Stimulated activated memory B cell treated with anti-CD40 and anti-IgM and Interleukin-4, amounts not matched to agents 10 μg/mL and 1 μg/mL and 100 μg/mL, for 72 hours (primary cell): ENCODE measurements around the gene C6orf132.

Experiments used
- ATAC-seq: fragments of 150-1000 bp; cut with Tn5 transposase; 2 replicates; pipeline ENCODE4 v1.10.0; 2021
- H3K27ac Mint-ChIP-seq: one replicate; pipeline ENCODE4 v1.8.0; 2022; ENCODE audit warnings: mild to moderate bottlenecking, mixed read lengths
- H3K27me3 Mint-ChIP-seq: one replicate; pipeline ENCODE4 v1.8.0; 2022; ENCODE audit warnings: mixed read lengths
- H3K36me3 Mint-ChIP-seq: one replicate; pipeline ENCODE4 v1.8.0; 2022; ENCODE audit warnings: mixed read lengths
- H3K4me1 Mint-ChIP-seq: one replicate; pipeline ENCODE4 v1.8.0; 2022; ENCODE audit warnings: mixed read lengths
- H3K4me3 Mint-ChIP-seq: one replicate; pipeline ENCODE4 v1.8.0; 2022; ENCODE audit warnings: mild to moderate bottlenecking, moderate library complexity, mixed read lengths
- H3K9me3 Mint-ChIP-seq: one replicate; pipeline ENCODE4 v1.8.0; 2022; ENCODE audit warnings: mixed read lengths

C6orf132 gene

DNA sequence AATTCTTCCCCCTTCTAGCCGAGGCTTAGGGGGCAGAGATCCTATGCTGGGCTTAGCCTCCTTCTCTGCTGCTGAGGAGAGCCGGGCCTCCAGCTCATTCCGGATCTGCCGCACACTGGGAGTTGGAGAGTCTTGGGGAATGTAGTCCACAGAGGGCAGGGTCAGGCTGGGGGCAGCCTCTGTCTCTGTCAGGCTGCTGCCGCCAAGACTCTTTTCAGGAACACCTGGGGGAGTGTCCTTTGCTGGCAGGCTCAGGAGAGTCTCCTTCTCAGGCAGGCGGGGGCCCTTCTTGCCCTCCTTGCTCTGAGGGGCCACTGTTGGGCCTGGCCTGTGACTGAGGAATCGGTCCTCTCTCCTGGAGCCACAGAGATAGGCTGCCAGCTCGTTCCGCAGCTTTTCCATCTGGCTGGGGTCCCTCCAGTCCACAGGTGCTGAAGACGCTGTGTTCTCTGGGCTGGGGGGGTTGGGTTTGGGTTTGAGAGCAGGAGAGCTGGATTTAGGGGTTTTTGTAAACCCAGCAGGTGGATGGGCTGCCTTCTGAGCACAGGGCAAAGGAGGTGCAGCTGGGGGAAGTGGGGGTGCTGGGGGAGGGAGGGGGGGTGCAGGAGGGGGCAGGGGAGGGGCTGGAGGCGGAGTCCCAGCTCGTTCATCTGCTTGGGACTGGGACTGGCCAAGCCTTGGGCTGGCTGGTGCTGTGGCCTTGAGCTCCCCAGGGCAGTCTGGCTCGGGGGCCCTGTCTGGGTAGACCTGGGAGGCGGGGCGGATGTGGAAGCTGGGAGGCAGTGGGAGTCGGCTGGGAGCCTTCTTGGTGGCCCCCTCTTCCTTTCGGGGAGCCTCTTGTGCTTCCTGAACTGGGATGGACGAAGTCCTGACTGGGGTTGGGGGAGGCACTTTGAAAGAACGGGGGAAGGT is 36.1 kb downstream of the C6orf132 start:
- no peak overlapping the region for H3K4me3 Mint-ChIP-seq
- H3K9me3 Mint-ChIP-seq = no peaks in the 10 kb centered on the region
- H3K4me1 Mint-ChIP-seq = peaks cover 6% of the 10 kb centered on the region
- H3K27ac Mint-ChIP-seq = no peak overlapping the region
- no peaks in the 10 kb centered on the region for H3K36me3 Mint-ChIP-seq
- no peak for ATAC-seq
- peaks cover 40% of the 10 kb centered on the region for H3K27me3 Mint-ChIP-seq

DNA sequence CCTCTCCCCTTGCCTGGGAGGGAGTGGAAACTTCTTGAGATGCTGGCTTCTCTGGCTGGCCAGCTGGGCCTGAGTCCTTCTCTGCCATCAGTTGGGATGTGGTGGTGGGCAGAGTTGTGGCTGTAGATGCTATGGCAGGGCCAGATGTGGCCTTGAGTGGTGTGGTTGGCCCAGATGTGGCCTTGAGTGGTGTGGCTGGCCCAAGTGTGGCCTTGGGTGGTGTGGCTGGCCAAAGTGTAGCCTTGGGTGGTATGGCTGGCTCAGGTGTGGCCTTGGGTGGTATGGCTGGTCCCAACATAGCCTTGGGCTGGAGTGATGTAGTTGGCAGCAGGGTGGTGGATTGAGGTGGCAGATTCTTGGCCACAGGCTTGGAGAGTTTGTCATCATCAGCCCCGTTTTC is 36.7 kb downstream of the C6orf132 start:
- Mint-ChIP-seq H3K4me1 (peaks cover 6% of the 10 kb centered on the region), H3K27ac (no peak overlapping the region), H3K36me3 (no peaks in the 10 kb centered on the region), H3K4me3 (no peak overlapping the region), H3K9me3 (no peaks in the 10 kb centered on the region), H3K27me3 (peaks cover 40% of the 10 kb centered on the region)
- ATAC-seq = no peak

DNA sequence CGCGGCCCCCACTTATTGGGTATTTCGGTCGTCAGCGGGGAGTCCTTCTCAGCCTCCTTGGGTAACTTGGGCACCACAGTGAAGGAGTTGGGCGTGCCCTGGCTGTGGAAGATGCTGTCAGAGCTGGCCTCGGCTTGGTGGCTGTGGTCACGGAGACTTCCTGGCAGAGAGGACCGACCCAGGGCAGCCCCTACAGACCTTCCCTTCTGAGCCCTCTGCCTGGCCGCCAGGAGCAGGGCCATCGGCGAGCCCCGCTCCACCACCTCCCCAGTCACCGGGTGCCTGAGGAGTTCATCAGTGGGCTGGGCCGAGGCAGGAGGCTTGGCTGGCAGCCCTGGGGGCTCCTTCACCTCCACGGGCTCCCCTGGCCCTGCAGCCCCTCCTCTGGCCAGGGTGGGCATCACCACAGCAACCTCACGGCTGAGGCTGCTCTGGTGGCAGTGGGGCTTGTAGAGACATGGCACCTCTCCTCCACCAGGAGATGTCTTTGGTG is 37.2 kb downstream of the C6orf132 start:
- Mint-ChIP-seq H3K27ac (no peak overlapping the region), H3K4me3 (no peak overlapping the region), H3K4me1 (peaks cover 6% of the 10 kb centered on the region), H3K9me3 (no peaks in the 10 kb centered on the region), H3K27me3 (peaks cover 40% of the 10 kb centered on the region), H3K36me3 (no peaks in the 10 kb centered on the region)
- no peak for ATAC-seq

DNA sequence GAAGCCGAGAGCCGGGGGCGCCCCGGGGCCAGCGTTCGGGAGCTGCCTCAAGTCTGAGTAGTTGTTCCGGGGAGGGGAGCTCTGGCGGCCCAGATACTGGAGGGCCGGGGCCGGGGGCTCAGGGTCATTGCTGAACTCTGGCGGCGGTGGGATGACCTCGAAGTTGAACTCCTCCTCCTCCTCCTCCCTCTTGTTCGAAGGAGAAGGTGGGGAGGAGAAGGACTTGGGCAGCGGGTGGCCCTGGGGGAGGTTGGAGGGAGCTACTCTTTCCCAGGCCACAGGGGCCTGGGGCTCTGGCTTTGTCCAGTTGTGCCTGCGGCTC is 37.7 kb downstream of the C6orf132 start:
- no peak overlapping the region for H3K4me3 Mint-ChIP-seq
- H3K27ac Mint-ChIP-seq = no peak overlapping the region
- H3K9me3 Mint-ChIP-seq = no peaks in the 10 kb centered on the region
- no peaks in the 10 kb centered on the region for H3K36me3 Mint-ChIP-seq
- H3K4me1 Mint-ChIP-seq = peaks cover 6% of the 10 kb centered on the region
- peaks cover 40% of the 10 kb centered on the region for H3K27me3 Mint-ChIP-seq
- no peak for ATAC-seq

DNA sequence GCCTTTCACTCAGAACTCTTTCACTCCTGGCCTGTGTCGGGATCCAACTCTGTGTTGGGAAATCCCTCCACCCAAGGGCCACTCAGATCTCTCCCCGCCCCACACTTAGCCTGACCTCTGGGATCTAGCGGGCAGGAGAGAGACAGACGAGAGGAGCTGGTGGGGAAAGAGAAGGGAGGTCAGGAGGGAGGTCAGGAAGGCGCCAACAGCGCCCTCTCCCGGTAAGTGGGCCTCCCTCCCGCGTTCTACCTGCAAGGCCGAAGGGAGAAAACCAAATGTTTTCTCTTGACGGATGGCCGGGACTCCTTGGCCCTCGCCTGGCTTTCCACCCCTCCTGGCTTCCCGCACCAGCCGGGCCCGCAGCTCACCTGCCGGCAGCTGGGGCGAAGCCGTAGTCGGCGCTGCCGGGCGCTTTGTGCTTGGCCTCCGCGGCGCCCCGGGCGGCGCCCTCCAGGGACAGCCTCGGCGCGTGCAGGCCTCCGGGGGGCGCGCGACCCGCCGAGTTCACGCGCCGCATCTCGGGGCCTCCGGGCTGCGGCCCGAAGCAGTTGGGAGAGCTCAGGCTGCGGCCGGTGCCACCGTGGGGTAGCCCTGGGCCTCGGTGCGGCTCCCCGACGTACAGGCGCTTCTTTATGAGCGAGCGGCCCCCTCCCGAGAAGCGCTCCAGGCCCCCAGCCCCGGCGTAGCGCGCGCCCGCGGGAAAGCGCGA is 38.2 kb downstream of the C6orf132 start:
- no peaks in the 10 kb centered on the region for H3K36me3 Mint-ChIP-seq
- peak overlapping the region; percentile 54 for H3K4me3 Mint-ChIP-seq

DNA sequence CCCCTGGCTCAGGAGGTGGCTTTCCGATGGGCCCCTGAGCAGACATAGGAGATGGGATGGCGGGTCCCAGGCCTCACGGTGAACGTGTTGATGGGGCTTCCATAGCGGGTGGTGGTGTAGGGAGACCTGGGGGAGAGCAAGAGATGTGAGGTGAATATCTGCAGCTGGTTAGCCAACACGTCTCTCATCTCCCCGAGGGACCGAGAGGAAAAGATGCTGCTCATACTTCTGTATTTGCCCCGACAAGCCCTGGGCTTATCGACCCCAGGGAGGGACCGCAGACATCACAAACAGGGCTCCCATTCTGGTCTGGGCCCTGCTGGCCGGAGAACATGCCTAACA is 38.7 kb downstream of the C6orf132 start:
- no peak for ATAC-seq
- Mint-ChIP-seq H3K9me3 (no peaks in the 10 kb centered on the region), H3K27me3 (peaks cover 40% of the 10 kb centered on the region), H3K4me3 (peak overlapping the region; percentile 54), H3K36me3 (no peaks in the 10 kb centered on the region), H3K27ac (no peak overlapping the region), H3K4me1 (peaks cover 6% of the 10 kb centered on the region)

More for the DNA sequence above, 38.2 kb downstream of the C6orf132 start:
- H3K4me1 Mint-ChIP-seq = peaks cover 6% of the 10 kb centered on the region
- H3K27me3 Mint-ChIP-seq = peaks cover 40% of the 10 kb centered on the region
- ATAC-seq = peak; percentile 76
- no peaks in the 10 kb centered on the region for H3K9me3 Mint-ChIP-seq
- no peak overlapping the region for H3K27ac Mint-ChIP-seq

DNA sequence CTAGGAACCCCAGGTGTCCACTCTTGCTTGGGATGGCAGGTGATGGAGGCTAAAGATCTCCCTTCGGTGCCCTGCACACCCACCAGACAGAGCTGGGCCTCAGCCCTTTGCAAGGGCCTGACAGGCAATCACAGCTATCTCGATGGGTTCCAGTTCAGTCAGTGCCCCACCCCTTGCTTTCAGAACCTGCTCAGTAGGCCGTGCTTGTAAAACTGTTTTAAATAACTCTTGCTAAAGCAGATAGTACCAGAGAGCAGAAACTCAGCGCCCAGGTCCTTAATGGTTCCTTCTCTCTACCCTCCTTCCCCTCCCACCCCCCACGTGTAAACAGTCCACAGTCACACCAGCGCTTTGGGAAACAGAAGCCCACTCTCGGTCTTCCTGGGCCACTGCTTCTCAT is 39.2 kb downstream of the C6orf132 start:
- no peak for ATAC-seq
- H3K4me1 Mint-ChIP-seq = peaks cover 6% of the 10 kb centered on the region
- peak overlapping the region; percentile 54 for H3K4me3 Mint-ChIP-seq
- H3K27me3 Mint-ChIP-seq = peaks cover 40% of the 10 kb centered on the region
- no peaks in the 10 kb centered on the region for H3K9me3 Mint-ChIP-seq
- no peak overlapping the region for H3K27ac Mint-ChIP-seq
- no peaks in the 10 kb centered on the region for H3K36me3 Mint-ChIP-seq

DNA sequence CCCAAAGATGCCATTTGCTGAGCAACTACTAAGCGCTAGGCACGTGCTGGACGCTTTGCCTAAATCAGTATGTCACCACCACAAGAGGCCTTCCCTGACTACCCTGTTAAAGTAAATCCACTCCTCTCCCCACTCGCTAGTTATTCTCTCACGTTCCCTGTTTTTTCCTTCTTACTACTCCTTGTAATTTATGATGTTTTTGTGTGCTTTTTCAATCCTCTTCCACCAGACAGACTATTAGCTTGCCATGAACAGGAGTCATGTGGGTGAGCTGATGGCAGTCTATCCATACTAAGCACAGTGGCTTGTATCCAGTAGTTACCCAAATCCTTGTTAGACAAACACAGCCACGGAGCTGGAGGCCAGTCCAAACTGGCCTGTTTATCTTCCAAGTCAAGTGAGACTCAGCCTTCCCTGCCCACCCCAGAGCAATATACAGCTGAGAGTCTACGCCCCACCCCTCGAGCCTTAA is 41.2 kb downstream of the C6orf132 start:
- ATAC-seq = no peak
- H3K27ac Mint-ChIP-seq = no peak overlapping the region
- peaks cover 30% of the 10 kb centered on the region for H3K27me3 Mint-ChIP-seq
- H3K9me3 Mint-ChIP-seq = no peaks in the 10 kb centered on the region
- no peak overlapping the region for H3K4me3 Mint-ChIP-seq
- no peaks in the 10 kb centered on the region for H3K36me3 Mint-ChIP-seq
- H3K4me1 Mint-ChIP-seq = peaks cover 6% of the 10 kb centered on the region

DNA sequence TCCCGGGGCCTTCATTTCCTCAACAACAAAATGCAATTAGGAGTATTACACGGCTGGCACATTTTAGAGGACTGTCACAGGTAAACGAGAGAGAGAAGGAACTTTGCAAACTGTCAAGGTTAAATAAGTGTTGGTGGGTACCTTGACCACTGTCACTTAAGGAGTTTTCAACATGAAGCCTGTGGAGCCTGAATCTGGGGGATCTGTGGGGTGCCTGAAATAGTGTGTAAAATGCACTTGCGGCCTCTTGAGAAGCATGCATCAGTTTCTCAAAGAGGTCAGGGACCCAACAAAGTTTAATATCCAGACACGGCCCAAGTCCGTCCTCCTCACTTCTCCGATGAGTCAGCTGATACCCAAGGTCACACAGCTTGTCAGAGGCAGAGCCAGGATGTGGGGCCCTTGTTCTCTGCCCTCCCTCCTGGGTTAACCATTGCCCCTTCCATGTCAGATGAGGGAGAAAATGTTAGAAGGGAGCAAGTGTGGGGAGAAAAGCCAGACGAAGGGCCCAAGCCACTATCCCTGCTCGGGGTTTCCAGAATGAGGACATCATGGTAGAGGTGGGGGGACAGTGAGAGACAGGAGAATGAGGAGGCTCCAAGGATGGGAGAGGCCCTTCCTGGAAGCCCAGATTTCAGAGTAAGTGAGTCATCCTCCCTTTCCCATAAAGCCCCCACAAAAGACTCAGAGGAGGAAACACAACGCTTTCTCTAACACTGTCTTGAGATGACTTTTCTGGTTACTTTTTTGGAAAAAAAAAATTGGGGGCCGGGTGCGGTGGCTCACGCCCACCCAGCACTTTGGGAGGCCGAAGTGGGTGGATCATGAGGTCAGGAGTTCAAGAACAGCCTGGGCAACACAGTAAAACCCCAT is 42.2 kb downstream of the C6orf132 start:
- Mint-ChIP-seq H3K27ac (no peak overlapping the region), H3K4me1 (peaks cover 6% of the 10 kb centered on the region), H3K4me3 (no peak overlapping the region), H3K27me3 (peaks cover 20% of the 10 kb centered on the region), H3K9me3 (no peaks in the 10 kb centered on the region), H3K36me3 (no peaks in the 10 kb centered on the region)
- ATAC-seq = no peak

DNA sequence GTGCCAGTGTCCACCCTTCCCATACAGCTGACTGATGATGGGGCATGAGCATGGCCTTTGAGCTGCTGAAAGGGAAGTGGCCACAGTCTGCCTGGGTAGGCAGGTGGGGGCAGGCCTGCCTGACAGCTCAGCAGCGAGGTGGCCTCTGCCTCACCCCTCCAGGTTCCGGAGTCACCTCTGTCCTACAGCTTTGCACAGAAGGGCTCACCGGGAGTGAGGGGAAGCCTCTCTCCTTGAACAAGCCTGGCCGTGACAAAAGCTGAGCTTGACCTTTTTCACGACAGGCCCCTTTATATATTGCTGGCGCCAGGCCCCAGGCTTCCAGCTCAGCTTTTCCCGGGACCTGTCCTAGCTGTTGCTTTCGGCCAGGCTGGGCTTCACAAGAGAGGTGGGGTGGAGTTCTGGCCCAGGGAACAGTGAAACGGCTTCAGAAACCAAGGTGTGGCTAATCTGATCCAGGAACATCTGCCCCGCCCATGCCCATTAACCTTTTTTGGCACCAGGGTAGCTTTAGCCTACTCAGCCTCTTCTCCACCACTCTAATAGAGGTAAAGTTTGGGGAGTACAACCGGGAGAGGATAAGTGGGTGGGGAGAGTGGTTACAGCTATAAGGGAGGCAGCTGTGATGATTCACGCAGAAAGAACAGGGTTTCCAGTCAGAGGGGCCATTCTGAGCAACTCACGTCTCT is 42.9 kb downstream of the C6orf132 start:
- no peak for ATAC-seq
- Mint-ChIP-seq H3K4me1 (peaks cover 6% of the 10 kb centered on the region), H3K9me3 (no peaks in the 10 kb centered on the region), H3K36me3 (no peaks in the 10 kb centered on the region), H3K27ac (no peak overlapping the region), H3K4me3 (no peak overlapping the region), H3K27me3 (peaks cover 20% of the 10 kb centered on the region)

DNA sequence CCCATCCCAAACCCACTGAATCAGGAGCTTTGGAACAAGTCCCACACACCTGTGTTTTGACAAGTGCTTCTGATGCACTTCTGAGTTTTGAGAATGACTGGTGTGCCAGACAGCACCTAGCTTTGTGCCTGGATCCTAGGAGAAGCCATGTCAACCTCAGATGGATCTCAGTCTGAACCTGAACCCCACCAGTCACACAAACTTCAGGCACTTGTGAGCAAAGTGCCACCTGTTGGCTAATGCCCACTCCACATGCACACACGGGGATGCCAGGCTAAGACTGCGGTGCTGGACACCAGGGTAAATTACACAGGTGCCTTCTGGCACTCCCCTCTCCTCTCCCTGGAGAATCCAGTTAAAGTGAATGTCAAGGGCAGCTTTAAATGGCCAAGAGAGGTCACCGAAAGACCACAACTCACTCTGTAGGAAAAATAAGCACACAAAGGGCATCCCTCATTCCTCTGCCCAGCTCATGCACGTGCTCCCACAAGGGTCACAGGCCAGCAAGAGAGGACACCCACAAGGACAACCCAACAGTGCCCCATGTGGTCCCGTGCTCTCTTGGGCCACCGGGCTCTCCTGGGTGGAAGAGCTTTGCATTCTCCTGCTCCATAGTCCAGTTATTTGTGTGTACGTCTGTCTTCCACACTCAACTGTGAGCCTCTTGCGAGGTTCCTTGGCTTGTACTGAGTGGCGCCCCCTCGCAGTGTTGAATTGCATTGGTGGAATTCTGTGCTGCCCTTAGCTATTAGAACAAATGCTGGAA is 46.5 kb downstream of the C6orf132 start:
- H3K4me1 Mint-ChIP-seq = no peaks in the 10 kb centered on the region
- H3K4me3 Mint-ChIP-seq = no peak overlapping the region
- no peaks in the 10 kb centered on the region for H3K27me3 Mint-ChIP-seq
- no peak for ATAC-seq
- peaks cover 4% of the 10 kb centered on the region for H3K36me3 Mint-ChIP-seq
- H3K9me3 Mint-ChIP-seq = no peaks in the 10 kb centered on the region
- H3K27ac Mint-ChIP-seq = no peak overlapping the region

DNA sequence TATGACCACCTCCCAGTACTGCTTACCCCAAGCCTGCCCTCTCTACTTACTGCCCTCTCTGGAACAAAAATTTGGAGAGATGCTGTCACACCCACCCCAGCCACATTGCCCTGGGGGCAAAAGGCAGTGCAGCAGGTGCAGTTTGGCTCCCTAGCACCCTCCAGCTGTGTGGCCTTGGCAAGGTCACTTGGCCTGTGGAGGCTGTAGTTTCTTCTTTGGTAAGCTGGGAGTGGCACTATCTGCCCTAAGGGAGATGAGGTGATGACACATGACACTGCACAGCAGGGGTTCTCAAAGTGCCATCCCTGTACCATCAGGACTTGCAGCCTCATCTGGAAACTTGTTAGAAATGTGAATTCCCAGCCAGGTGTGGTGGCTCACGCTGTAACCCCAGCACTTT is 47.3 kb downstream of the C6orf132 start:
- no peaks in the 10 kb centered on the region for H3K4me1 Mint-ChIP-seq
- peaks cover 4% of the 10 kb centered on the region for H3K36me3 Mint-ChIP-seq
- H3K27ac Mint-ChIP-seq = no peak overlapping the region
- no peaks in the 10 kb centered on the region for H3K27me3 Mint-ChIP-seq
- H3K9me3 Mint-ChIP-seq = no peaks in the 10 kb centered on the region
- no peak for ATAC-seq
- no peak overlapping the region for H3K4me3 Mint-ChIP-seq

DNA sequence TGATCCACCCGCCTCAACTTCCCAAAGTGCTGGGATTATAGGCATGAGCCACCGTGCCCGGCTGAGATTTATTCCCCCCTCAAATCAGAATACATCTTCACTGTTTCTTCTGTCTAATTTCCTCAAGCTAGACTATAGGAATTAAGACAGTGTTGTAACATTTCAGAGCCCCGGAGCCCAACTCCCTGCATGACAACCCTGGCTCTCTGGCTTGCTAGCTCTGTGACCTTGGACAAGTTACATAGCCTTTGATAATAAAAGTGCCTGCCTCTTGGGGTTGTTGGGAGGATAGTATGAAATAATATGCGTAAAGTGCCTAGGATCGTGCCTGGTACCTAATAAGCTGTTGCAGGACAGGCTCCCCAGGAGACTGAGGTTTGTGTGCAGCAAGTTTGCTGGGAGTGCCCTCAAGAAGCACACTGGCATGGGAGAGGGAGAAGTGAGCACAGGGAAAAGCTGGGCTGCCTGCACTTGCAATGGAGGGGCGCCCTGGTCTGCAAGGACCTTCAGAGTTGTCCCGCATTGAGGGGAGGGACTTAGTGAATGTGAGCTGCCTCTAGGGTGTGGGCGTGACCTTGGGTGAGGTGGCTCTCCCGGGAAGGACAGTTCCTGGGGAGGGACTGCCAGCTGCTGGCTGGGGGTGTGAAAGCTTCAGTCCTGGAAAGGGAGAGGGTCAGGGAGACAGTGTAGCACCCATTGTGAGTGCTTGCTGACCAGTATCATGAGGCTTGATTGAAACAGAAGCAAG is 48.7 kb downstream of the C6orf132 start:
- no peaks in the 10 kb centered on the region for H3K27me3 Mint-ChIP-seq
- H3K4me1 Mint-ChIP-seq = no peaks in the 10 kb centered on the region
- no peaks in the 10 kb centered on the region for H3K9me3 Mint-ChIP-seq
- no peak for ATAC-seq
- H3K4me3 Mint-ChIP-seq = no peak overlapping the region
- peaks cover 4% of the 10 kb centered on the region for H3K36me3 Mint-ChIP-seq
- no peak overlapping the region for H3K27ac Mint-ChIP-seq

DNA sequence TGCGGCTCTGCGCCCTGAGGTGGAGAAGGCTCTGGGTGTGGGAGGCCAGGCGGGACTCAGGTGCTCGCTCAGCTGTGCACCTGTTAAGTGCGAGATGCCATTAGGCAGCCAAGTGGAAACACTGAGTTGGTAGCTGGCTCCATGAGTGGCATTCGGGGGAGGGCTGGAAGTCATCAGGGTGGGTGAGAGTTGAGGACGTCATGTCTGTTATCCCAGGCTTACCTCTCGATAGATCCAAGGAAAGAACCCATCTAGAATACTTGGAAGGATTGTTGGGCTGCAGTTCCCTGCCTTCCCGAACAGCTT is 50.7 kb downstream of the C6orf132 start:
- no peak for ATAC-seq
- peaks cover 4% of the 10 kb centered on the region for H3K36me3 Mint-ChIP-seq
- no peaks in the 10 kb centered on the region for H3K9me3 Mint-ChIP-seq
- no peaks in the 10 kb centered on the region for H3K4me1 Mint-ChIP-seq
- no peak overlapping the region for H3K4me3 Mint-ChIP-seq
- no peaks in the 10 kb centered on the region for H3K27me3 Mint-ChIP-seq
- no peak overlapping the region for H3K27ac Mint-ChIP-seq
